ENCODE measurements around the gene MAMDC2.

The MAMDC2 gene

GRCh38 chr9:70093944-70094343 is 50.3 kb downstream of the MAMDC2 start:
- Histone ChIP-seq H3K27ac (ENCODE audit: insufficient read depth, low read depth, low read length, poor library complexity, severe bottlenecking) (no peak overlapping the region), H3K27me3 (ENCODE audit: control insufficient read depth, insufficient read depth, low read length, poor library complexity, severe bottlenecking) (no peaks in the 10 kb centered on the region), H3K4me3 (ENCODE audit: insufficient read depth, low read depth, low read length) (no peak overlapping the region), H3K36me3 (ENCODE audit: control insufficient read depth, insufficient read depth, low read length) (no peaks in the 10 kb centered on the region), H3K4me1 (ENCODE audit: control insufficient read depth, insufficient read depth, low read length) (no peaks in the 10 kb centered on the region), H3K9me3 (ENCODE audit: control insufficient read depth, low read length) (no peaks in the 10 kb centered on the region)
- 97 to 100% methylated on average over 1 of the region's 1 CpG for WGBS, 2 experiments

GRCh38 chr9:70094747-70095146 is 51.1 kb downstream of the MAMDC2 start:
- Histone ChIP-seq H3K9me3 (ENCODE audit: control insufficient read depth, low read length) (no peaks in the 10 kb centered on the region), H3K4me3 (ENCODE audit: insufficient read depth, low read depth, low read length) (no peak overlapping the region), H3K4me1 (ENCODE audit: control insufficient read depth, insufficient read depth, low read length) (no peaks in the 10 kb centered on the region), H3K27ac (ENCODE audit: insufficient read depth, low read depth, low read length, poor library complexity, severe bottlenecking) (no peak overlapping the region), H3K36me3 (ENCODE audit: control insufficient read depth, insufficient read depth, low read length) (no peaks in the 10 kb centered on the region), H3K27me3 (ENCODE audit: control insufficient read depth, insufficient read depth, low read length, poor library complexity, severe bottlenecking) (no peaks in the 10 kb centered on the region)

- Histone ChIP-seq H3K9me3 (ENCODE audit: control insufficient read depth, low read length) (no peaks in the 10 kb centered on the region), H3K27me3 (ENCODE audit: control insufficient read depth, insufficient read depth, low read length, poor library complexity, severe bottlenecking) (no peaks in the 10 kb centered on the region), H3K4me3 (ENCODE audit: insufficient read depth, low read depth, low read length) (no peak overlapping the region), H3K36me3 (ENCODE audit: control insufficient read depth, insufficient read depth, low read length) (no peaks in the 10 kb centered on the region), H3K4me1 (ENCODE audit: control insufficient read depth, insufficient read depth, low read length) (no peaks in the 10 kb centered on the region), H3K27ac (ENCODE audit: insufficient read depth, low read depth, low read length, poor library complexity, severe bottlenecking) (no peak overlapping the region)
- 87 to 93% methylated on average over 3 to 4 of the region's 4 CpGs for WGBS, 2 experiments
These were observed 53.5 kb downstream of the MAMDC2 start for GRCh38 chr9:70097187-70097586.

- no peak overlapping the region for H3K4me3 ChIP-seq (ENCODE audit: insufficient read depth, low read depth, low read length)
- 64 to 70% methylated on average over 4 of the region's 4 CpGs for WGBS, 2 experiments
- no peaks in the 10 kb centered on the region for H3K9me3 ChIP-seq (ENCODE audit: control insufficient read depth, low read length)
- H3K27ac ChIP-seq (ENCODE audit: insufficient read depth, low read depth, low read length, poor library complexity, severe bottlenecking): no peak overlapping the region
- no peaks in the 10 kb centered on the region for H3K27me3 ChIP-seq (ENCODE audit: control insufficient read depth, insufficient read depth, low read length, poor library complexity, severe bottlenecking)
- H3K4me1 ChIP-seq (ENCODE audit: control insufficient read depth, insufficient read depth, low read length): no peaks in the 10 kb centered on the region
- H3K36me3 ChIP-seq (ENCODE audit: control insufficient read depth, insufficient read depth, low read length): no peaks in the 10 kb centered on the region
These were observed 56.7 kb downstream of the MAMDC2 start for GRCh38 chr9:70100362-70100761.

- Histone ChIP-seq H3K4me1 (ENCODE audit: control insufficient read depth, insufficient read depth, low read length) (no peaks in the 10 kb centered on the region), H3K4me3 (ENCODE audit: insufficient read depth, low read depth, low read length) (no peak overlapping the region), H3K9me3 (ENCODE audit: control insufficient read depth, low read length) (no peaks in the 10 kb centered on the region), H3K27me3 (ENCODE audit: control insufficient read depth, insufficient read depth, low read length, poor library complexity, severe bottlenecking) (no peaks in the 10 kb centered on the region), H3K27ac (ENCODE audit: insufficient read depth, low read depth, low read length, poor library complexity, severe bottlenecking) (no peak overlapping the region), H3K36me3 (ENCODE audit: control insufficient read depth, insufficient read depth, low read length) (no peaks in the 10 kb centered on the region)
- no CpG with 5 or more reads among the region's 1 CpG for WGBS, 2 experiments
These were observed 57.6 kb downstream of the MAMDC2 start for GRCh38 chr9:70101265-70101664.

- Histone ChIP-seq H3K9me3 (ENCODE audit: control insufficient read depth, low read length) (no peaks in the 10 kb centered on the region), H3K27me3 (ENCODE audit: control insufficient read depth, insufficient read depth, low read length, poor library complexity, severe bottlenecking) (no peaks in the 10 kb centered on the region), H3K36me3 (ENCODE audit: control insufficient read depth, insufficient read depth, low read length) (no peaks in the 10 kb centered on the region), H3K27ac (ENCODE audit: insufficient read depth, low read depth, low read length, poor library complexity, severe bottlenecking) (no peak overlapping the region), H3K4me3 (ENCODE audit: insufficient read depth, low read depth, low read length) (no peak overlapping the region), H3K4me1 (ENCODE audit: control insufficient read depth, insufficient read depth, low read length) (peaks cover under 1% of the 10 kb centered on the region)
- 93 to 94% methylated on average over 5 of the region's 5 CpGs for WGBS, 2 experiments
These were observed 61.5 kb downstream of the MAMDC2 start for GRCh38 chr9:70105147-70105546.

- no peaks in the 10 kb centered on the region for H3K36me3 ChIP-seq (ENCODE audit: control insufficient read depth, insufficient read depth, low read length)
- H3K4me1 ChIP-seq (ENCODE audit: control insufficient read depth, insufficient read depth, low read length): peaks cover 8% of the 10 kb centered on the region
- 91 to 93% methylated on average over 10 of the region's 10 CpGs for WGBS, 2 experiments
- no peaks in the 10 kb centered on the region for H3K9me3 ChIP-seq (ENCODE audit: control insufficient read depth, low read length)
- no peak overlapping the region for H3K4me3 ChIP-seq (ENCODE audit: insufficient read depth, low read depth, low read length)
- H3K27ac ChIP-seq (ENCODE audit: insufficient read depth, low read depth, low read length, poor library complexity, severe bottlenecking): no peak overlapping the region
- H3K27me3 ChIP-seq (ENCODE audit: control insufficient read depth, insufficient read depth, low read length, poor library complexity, severe bottlenecking): no peaks in the 10 kb centered on the region
These were observed 62.9 kb downstream of the MAMDC2 start for GRCh38 chr9:70106571-70106970.

GRCh38 chr9:70107558-70107957 is 63.9 kb downstream of the MAMDC2 start:
- no peak overlapping the region for H3K27ac ChIP-seq (ENCODE audit: insufficient read depth, low read depth, low read length, poor library complexity, severe bottlenecking)
- no peaks in the 10 kb centered on the region for H3K27me3 ChIP-seq (ENCODE audit: control insufficient read depth, insufficient read depth, low read length, poor library complexity, severe bottlenecking)
- WGBS, 2 experiments: 96 to 100% methylated on average over 1 of the region's 1 CpG
- no peaks in the 10 kb centered on the region for H3K9me3 ChIP-seq (ENCODE audit: control insufficient read depth, low read length)
- no peaks in the 10 kb centered on the region for H3K36me3 ChIP-seq (ENCODE audit: control insufficient read depth, insufficient read depth, low read length)
- peaks cover 8% of the 10 kb centered on the region for H3K4me1 ChIP-seq (ENCODE audit: control insufficient read depth, insufficient read depth, low read length)
- no peak overlapping the region for H3K4me3 ChIP-seq (ENCODE audit: insufficient read depth, low read depth, low read length)

GRCh38 chr9:70108181-70108580 is 64.5 kb downstream of the MAMDC2 start:
- Histone ChIP-seq H3K27ac (ENCODE audit: insufficient read depth, low read depth, low read length, poor library complexity, severe bottlenecking) (no peak overlapping the region), H3K4me1 (ENCODE audit: control insufficient read depth, insufficient read depth, low read length) (peaks cover 8% of the 10 kb centered on the region), H3K4me3 (ENCODE audit: insufficient read depth, low read depth, low read length) (no peak overlapping the region), H3K27me3 (ENCODE audit: control insufficient read depth, insufficient read depth, low read length, poor library complexity, severe bottlenecking) (no peaks in the 10 kb centered on the region), H3K36me3 (ENCODE audit: control insufficient read depth, insufficient read depth, low read length) (no peaks in the 10 kb centered on the region), H3K9me3 (ENCODE audit: control insufficient read depth, low read length) (no peaks in the 10 kb centered on the region)
- 94% methylated on average over 3 of the region's 3 CpGs for WGBS, 2 experiments

- H3K36me3 ChIP-seq (ENCODE audit: control insufficient read depth, insufficient read depth, low read length): no peaks in the 10 kb centered on the region
- H3K27me3 ChIP-seq (ENCODE audit: control insufficient read depth, insufficient read depth, low read length, poor library complexity, severe bottlenecking): no peaks in the 10 kb centered on the region
- no peaks in the 10 kb centered on the region for H3K9me3 ChIP-seq (ENCODE audit: control insufficient read depth, low read length)
- no peak overlapping the region for H3K4me3 ChIP-seq (ENCODE audit: insufficient read depth, low read depth, low read length)
- 71 to 72% methylated on average over 6 of the region's 6 CpGs for WGBS, 2 experiments
- H3K27ac ChIP-seq (ENCODE audit: insufficient read depth, low read depth, low read length, poor library complexity, severe bottlenecking): no peak overlapping the region
- peaks cover 8% of the 10 kb centered on the region for H3K4me1 ChIP-seq (ENCODE audit: control insufficient read depth, insufficient read depth, low read length)
These were observed 66.8 kb downstream of the MAMDC2 start for GRCh38 chr9:70110194-70111041.
